Kidney tubule cell (primary cell): ENCODE measurements around the gene RANBP17.
A peak's percentile ranks its signal among the peaks of the same experiment; 100 is the strongest.
"Not testable (repeated sequence)": the region's sequence is repeated elsewhere in the genome, so short reads cannot be mapped to it uniquely, and the experiment has no call there.

Experiments used
- DNase-seq: peaks from one replicate; pipeline ENCODE4 v3.0.0-alpha.2; 2018; ENCODE audit warnings: low spot score

Gene RANBP17

DNA sequence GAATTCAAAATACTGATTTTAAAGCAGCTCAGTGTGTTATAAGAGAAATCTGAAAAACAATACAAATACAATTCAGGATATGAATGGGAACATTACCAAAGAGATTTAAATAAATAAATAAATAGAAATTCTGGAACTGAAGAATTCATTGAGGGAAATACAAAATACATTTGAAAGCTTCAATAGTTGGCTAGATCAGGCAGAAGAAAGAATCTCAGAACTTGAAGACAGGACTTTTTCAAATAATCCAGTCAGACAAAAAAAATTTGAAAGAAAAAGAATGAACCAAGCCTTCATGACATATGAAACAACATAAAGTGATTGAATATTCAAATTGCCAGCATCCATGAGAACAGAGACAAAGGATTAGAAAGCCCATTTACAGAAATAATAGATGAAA lies 387.6 kb downstream of the RANBP17 start:
- no peak for DNase-seq

- no peak for DNase-seq
Observed at GRCh38 chr5:171250738-171251137, 388.9 kb downstream of the RANBP17 start.

DNA sequence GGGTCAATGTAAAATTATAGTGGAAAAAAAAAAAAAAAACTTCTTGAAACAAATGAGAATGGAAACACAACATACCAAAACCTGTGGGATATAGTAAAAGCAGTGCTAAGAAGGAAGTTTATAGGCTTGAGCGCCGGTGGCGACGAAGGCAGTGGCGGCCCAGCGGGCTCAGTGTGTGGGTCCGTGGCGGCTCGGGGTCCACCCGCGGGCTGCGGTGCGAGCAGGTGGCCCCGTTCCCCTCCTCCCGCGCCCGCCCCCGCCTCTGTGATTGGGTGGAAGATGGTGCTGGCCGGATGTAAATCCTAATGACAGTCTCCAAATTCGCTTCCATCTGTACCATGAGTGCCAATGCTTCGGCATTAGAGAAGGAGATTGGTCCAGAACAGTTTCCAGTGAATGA lies 389.7 kb downstream of the RANBP17 start:
- DNase-seq: no peak

GRCh38 chr5:171252674-171253073 lies 390.9 kb downstream of the RANBP17 start:
- DNase-seq: no peak

DNA sequence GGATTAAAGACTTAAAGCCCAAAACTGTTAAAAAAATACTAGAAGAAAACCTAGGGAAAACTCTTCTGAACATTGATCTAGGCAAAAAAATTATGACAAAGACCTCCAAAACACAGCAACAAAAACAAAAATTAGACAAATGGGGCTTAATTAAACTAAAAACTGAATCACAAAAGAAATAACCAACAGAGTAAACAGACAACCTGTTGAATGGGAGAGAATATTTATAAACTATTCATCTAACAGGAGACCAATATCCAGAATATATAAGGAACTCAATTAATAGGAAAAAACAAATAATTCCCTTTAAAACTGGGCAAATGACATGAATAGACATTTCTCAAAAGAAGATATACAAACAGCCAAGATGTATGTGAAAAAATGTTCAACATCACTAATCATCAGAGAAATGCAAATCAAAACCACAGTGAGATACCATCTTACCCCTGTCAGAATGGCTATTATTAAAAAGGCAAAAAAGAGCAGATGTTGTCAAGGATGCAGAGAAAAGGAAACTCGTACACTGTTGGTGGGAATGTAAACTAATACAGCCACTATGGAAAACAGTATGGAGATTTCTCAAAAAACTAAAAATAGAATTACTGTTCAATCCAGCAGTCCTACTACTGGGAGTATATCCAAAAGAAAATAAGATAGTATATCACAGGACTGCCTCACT lies 397.1 kb downstream of the RANBP17 start:
- DNase-seq: no peak

DNA sequence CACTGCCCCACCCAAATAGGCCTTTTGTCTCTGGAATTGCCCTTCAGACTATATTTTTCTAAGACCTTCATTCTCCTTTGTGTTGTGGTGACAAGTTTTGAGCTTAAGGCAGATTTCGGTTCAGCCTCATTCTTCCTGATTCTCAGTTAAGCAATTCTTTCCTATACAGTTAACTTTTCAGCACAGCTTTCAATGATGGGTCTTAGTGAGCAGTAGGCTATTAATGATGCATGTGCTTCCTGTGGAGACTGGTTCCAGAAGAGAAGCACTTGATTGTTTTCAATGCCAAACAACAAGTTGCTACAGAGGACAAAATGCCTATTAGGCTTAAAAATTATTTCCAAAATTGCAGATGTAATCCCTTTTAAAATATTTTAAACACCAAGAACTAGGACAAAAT lies 399.5 kb downstream of the RANBP17 start:
- DNase-seq: no peak

GRCh38 chr5:171261904-171262303 lies 400.1 kb downstream of the RANBP17 start:
- no peak for DNase-seq

DNA sequence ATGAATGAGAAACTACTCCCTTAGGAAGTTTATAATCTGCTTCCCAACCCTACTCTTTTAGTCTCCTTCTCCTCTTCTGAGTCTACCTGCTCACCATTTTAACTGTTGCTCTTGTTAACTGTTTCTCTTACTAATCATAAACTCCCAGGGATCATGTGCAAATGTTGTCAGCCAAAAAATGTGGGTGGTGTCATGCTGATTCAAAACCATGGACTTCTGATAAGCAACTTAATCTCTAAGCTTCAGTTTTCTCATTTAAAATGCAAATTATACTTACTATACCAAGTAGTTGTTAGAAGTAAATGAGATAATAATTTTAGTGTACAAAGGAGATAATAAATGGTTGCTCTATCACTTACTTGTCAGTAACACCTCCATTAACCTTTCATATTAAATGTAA lies 401.4 kb downstream of the RANBP17 start:
- DNase-seq: no peak

DNA sequence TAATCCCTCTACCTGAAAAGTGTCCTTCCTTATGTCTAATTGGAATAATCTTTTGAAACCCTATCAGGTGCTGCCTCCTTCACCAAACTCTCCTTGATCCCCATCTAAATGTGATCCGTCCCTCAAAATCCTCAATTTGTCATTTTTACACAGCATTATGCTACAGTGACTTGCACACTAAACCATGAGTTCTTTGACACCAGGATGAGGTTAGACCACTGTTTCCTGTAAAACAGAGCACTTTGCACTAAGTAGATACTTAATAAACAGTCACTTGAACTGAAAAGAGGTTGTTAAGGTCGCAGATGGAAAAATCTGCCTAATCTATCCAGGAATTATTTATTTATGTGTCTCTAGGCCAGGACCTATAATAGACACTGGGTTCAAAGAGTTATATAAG lies 403.0 kb downstream of the RANBP17 start:
- no peak for DNase-seq

GRCh38 chr5:171268700-171269620 lies 407.1 kb downstream of the RANBP17 start:
- peak; percentile 17 for DNase-seq

DNA sequence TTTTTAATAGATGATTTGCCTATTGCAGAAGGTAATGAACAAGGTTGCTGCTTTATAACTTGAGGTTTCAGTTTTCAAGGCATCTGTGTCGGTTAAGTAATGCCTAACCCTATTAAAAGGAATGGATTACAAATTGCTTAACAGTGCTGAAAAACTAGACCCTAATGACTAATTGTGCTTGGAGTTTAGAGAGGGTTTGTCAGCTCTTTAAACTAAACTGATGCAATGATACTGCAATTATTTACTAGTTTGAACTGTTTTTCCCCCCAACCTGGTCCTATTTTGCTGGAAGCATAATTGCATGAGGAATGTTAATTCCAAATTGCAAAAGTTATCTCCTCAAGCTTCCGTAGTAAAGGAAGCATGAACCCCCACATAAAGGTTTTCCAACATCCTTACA lies 407.9 kb downstream of the RANBP17 start:
- peak; percentile 77 for DNase-seq

DNA sequence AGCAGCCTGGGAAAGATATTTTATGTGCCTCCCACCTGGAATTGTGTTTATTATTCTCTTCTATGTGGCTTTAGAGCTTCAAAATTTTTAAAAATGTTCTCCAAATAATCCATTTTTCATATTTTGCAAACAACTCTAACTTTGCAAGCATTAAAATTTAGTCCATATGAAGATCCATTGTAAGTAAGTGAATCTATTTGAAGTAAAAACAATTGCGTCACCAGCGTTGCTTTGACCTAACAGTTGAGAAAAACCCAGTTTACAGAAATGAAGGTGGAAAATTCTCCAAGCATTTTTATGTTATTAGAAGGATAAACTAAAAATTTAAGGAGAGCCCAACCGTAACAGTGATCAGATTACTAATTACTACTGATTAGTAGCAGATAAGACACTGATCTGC lies 408.3 kb downstream of the RANBP17 start:
- no peak for DNase-seq

- no peak for DNase-seq
Observed at GRCh38 chr5:171271798-171272197, 410.0 kb downstream of the RANBP17 start.

DNA sequence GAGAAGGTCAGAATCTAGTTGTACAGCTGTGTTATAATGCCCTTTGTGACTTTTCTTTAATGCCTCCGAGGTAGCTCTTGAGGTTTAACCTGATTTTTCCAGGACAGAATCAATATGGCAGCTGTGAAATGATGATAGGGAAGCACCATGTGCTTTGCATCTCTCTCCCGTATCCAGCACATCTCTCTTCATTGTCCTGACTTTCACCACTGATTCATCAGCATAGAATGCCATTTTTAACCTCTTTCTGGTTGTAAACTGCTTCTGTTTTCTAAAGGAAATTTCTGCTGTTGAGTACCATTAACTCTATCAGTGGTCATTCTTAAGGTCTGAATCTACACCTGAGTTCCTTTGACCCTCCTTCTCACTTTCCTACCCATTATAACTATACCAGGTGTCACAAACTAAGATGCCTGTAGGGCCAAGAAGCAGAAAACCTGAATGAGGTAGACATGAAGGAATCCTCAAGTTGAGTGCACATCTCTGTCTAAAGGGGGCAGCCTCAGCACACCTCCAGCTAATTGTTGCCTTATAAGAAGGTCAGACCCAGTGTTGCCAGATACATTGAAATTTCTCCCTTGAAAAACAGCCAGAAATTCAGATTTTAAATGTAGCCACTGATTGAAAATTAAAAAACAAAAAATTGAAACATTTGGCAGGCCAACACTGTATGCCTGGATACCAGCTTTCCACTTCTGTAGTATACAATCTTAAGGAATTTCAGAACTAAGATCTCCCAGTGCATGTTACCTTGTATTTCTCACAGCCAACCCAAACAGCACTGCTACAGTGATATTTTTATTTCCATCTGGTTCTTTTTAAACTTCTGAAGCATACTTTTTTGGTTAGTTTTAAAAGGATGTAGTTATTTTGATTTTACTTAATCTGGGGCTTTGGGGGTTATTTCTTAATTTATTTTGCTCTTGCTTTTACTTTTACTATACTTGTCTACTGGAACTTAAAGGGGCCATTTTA lies 411.5 kb downstream of the RANBP17 start:
- peak; percentile 76 for DNase-seq

DNA sequence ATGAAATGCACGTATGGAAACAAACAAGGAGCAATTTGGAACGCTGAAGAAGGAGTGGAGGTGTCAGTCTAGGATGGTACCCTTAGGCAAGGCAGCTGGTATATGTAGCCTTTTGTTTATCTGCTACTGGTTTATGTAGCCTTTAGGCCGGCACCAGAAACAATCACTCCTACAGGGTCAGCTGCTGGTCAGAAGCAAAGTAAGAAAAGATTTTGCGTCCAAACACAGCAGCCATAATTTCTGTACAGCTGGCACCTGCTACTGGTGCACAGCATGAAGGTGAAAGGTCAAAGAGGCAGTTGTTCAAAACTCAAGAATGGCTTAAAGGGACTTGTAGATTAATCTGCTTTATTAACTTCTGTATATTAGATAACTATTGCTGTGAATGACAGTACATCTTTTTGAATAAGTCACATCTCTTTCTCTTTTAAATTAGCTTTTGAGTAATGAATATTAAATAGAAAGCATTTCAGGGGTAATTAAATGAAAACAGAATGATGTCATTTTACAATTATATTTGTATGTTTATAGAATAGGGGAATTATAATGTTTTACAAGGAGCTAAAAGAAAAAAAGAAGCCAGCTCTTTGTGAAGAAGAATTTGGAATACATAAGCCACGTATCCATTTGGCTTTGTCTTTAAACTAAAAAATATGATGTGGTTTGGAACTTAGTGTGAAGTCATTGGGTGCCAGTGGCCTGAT lies 414.2 kb downstream of the RANBP17 start:
- no peak for DNase-seq

DNA sequence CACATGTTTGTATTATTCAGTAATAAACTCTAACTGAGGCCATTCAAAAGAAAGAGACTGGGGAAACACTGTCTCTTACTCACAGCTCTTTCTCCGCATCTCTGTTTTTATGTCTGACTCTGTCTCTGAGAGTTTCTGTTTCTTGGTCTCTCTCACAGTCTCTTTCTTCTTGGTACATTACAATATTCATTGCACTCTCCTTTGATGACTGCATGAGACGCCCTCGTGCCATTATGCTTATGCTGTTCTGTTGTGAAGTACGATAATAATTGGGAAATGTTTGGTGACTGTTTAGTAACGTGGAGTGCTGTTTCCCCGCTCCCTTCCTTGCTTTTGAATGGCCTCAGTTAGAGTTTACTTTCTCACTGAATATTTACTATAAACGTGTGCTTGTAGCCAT lies 421.9 kb downstream of the RANBP17 start:
- no peak for DNase-seq

DNA sequence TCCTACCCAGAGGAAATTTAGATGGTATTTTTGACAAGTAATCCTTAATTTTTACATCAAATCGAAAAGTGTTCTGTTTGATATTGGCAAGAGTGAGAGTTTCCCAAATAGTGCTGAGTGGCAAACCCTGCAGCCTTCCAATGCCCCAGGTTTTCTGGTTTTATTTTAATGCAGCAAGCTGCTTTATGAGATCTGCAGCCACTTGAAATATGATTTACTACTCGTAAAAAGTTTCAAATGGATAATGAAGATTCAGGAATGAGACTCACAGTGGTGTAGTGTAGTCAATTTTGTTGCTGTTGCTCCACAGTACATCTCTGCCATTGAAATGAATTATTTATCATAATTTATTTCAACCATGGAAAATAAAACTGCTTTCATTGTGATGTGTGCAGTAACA lies 423.6 kb downstream of the RANBP17 start:
- DNase-seq: no peak

DNA sequence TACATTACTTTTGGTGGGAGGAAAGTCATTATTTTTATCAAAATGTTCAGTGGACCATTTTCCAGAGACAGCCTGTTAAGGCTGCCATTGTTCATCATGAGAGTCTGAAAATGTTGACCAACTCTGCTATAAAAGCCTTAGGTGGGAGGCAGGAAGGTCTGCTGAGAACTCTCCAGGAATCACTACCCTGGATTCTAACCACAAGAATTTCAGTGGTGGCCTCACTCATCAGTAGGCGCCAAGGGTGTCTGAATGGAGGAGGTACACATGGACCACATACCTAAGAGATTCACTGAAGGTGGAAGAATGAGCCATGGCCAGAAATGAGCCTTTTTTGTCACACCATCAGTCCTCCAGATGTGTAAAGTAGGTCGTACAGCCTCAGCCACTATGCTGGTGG lies 426.2 kb downstream of the RANBP17 start:
- peak; percentile 47 for DNase-seq

DNA sequence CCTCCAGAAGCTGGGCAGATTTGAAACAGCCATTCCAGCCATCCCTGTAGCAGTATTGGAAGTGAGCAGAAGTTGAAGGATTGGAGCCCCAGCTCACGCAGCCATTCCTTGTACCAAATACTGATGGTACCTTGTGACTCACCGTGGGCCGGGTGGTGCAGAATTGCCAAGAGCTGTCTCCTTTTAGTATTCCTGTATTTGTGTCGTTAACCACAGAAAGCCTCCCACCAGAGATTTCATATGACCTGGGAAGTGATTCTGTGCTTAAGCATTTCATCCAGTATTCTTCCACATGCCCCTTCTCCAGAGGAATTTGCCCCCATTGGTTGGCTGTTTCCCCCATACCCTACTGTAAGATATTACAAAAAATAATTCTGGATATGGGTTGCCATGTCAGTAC lies 429.6 kb downstream of the RANBP17 start:
- DNase-seq: no peak

DNA sequence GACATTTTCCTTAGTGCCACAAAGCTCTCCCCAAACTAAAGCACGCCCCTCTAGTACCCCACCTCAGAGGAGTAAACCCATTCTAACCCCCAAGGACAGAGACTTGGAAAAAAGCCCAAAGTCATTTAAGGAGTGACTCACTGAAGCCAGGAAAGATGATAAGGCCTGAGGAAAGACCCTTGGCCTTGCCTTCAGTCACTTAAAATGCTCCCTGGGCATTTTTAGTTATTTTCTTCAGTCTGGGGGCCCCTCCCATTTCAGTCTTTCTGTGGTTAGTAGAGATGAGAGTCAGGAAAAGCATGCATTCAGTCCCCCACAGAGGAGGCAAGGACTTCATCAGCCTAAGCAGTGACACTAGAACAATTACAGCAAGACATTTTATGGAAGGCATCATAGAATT lies 433.5 kb downstream of the RANBP17 start:
- no peak for DNase-seq

DNA sequence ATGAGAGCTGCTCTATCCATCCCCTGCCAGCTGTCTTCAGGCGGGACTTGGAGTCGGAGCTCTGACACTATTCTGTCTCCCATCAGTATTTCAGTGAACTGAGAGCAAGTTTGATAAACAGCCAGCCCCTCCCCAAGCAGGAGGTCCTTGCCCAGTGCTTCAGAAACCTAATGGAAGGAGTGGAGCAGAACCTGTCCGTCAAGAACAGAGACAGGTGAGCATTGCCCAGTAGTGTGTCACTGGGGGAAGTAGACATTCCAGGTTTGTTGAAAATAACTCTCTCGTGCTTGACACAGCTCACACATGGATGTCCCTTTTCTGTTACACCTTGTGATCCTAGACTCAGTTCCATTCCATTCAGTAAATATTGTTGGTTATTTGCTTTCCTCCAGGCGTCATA lies 434.0 kb downstream of the RANBP17 start:
- DNase-seq: peak; percentile 62

DNA sequence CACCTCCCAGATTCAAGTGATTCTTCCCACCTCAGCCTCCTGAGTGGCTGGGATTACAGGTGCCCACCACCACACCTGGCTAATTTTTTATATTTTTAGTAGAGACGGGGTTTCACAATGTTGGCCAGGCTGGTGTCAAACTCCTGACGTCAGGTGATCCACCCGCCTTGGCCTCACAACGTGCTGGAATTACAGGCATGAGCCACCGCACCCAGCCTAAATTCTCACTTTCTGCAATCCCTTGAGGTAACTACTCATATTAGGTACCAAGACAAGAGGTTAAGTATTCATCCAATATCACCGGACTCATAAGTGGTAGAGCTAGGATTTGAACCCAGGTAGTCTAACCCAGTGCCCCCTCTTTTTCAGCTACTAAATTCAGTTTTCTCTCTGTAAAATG lies 436.1 kb downstream of the RANBP17 start:
- DNase-seq: not testable (repeated sequence)
